OCI-LY7 (cell line): ENCODE results near the gene OR2V2. TPM values are rescaled to one million over a fixed set of nuclear protein-coding genes. Genes with fewer than 3 reads are reported as not detected.

Experiments used
- BruUV-seq: library from RNA; stranded (reverse); fragments of 400-500 nt; replicated peaks from 2 replicates; lab custom pipeline; 2021; lab: Mats Ljungman, UMichigan
- CTCF ChIA-PET: fragments of 300-600 bp; sonication (Branson Sonifier 250); formaldehyde crosslinking; loops from one replicate; lab custom pipeline; 2022; ENCODE audit warnings: antibody characterized with exemption; ENCODE audit not compliant: unreplicated experiment; lab: Charles Lee
- POLR2A ChIA-PET: fragments of 300-600 bp; sonication (Branson Sonifier 250); formaldehyde crosslinking; loops from one replicate; lab custom pipeline; 2022; ENCODE audit warnings: antibody characterized with exemption; lab: Charles Lee
- DNase-seq: peaks from one replicate; pipeline ENCODE4 v3.0.0-alpha.2; 2015; ENCODE audit warnings: low spot score
- H2AFZ ChIP-seq: fragments of 200-600 bp; sonication (generic), shearing (Covaris generic); 2 replicates; pipeline ENCODE4 v1.6.1; 2014; ENCODE audit warnings: mild to moderate bottlenecking, antibody characterized with exemption, low read length, moderate library complexity
- H3K27ac ChIP-seq: fragments of 200-600 bp; sonication (generic); 2 replicates; pipeline ENCODE4 v1.5.1; 2014; ENCODE audit warnings: mixed run types, low read depth, mild to moderate bottlenecking, moderate library complexity, low read length, inconsistent platforms; ENCODE audit not compliant: poor library complexity, severe bottlenecking
- H3K36me3 ChIP-seq: fragments of 200-600 bp; sonication (generic); 2 replicates; pipeline ENCODE4 v1.6.1; 2014; ENCODE audit warnings: mild to moderate bottlenecking, antibody characterized with exemption, low read length, moderate library complexity, mixed read lengths; ENCODE audit not compliant: insufficient read depth
- H3K4me1 ChIP-seq: fragments of 200-600 bp; sonication (generic); 2 replicates; pipeline ENCODE4 v1.5.1; 2014; ENCODE audit warnings: mild to moderate bottlenecking, low read length; ENCODE audit not compliant: insufficient read depth, poor library complexity, severe bottlenecking
- H3K4me2 ChIP-seq: fragments of 200-600 bp; sonication (generic); 2 replicates; pipeline ENCODE4 v1.6.1; 2014; ENCODE audit warnings: mild to moderate bottlenecking, low read length
- H3K4me3 ChIP-seq: fragments of 200-600 bp; sonication (generic); 2 replicates; pipeline ENCODE4 v1.5.1; 2014; ENCODE audit warnings: mild to moderate bottlenecking, low read depth, low read length; ENCODE audit not compliant: poor library complexity, severe bottlenecking
- H3K79me2 ChIP-seq: fragments of 200-600 bp; sonication (generic); 2 replicates; pipeline ENCODE4 v1.6.1; 2016; ENCODE audit warnings: low read depth, mild to moderate bottlenecking, low read length, moderate library complexity, mixed read lengths; ENCODE audit not compliant: insufficient read depth
- H3K9me2 ChIP-seq: fragments of 200-600 bp; sonication (generic); 2 replicates; pipeline ENCODE4 v1.6.1; 2016; ENCODE audit warnings: mild to moderate bottlenecking, low read length, mixed read lengths; ENCODE audit not compliant: insufficient read depth
- H3K9me3 ChIP-seq: fragments of 200-600 bp; sonication (generic); 2 replicates; pipeline ENCODE4 v1.6.1; 2014; ENCODE audit warnings: mild to moderate bottlenecking, mixed run types, low read length, mixed read lengths
- H4K20me1 ChIP-seq: fragments of 200-600 bp; sonication (generic); 2 replicates; pipeline ENCODE4 v1.6.1; 2014; ENCODE audit warnings: mild to moderate bottlenecking, antibody characterized with exemption, low read length, moderate library complexity, mixed read lengths; ENCODE audit not compliant: insufficient read depth
- CTCF ChIP-seq: fragments of 200-600 bp; sonication (generic); conservative IDR thresholded peaks from 2 replicates; pipeline ENCODE4 v1.5.1; 2014; ENCODE audit warnings: mild to moderate bottlenecking, antibody characterized with exemption, low read length, moderate library complexity, mixed read lengths
- EZH2phosphoT487 ChIP-seq: fragments of 200-600 bp; sonication (generic); IDR thresholded peaks from 2 replicates; pipeline ENCODE4 v1.6.1; 2018; ENCODE audit warnings: low read depth, borderline replicate concordance, mild to moderate bottlenecking, mixed run types, antibody characterized with exemption, low read length, moderate library complexity, mixed read lengths
- intact Hi-C: fragments of 100-400 bp; cut with micrococcal nuclease; formaldehyde crosslinking; loops from one replicate; pipeline ENCODE4 v1.10.0; 2022; ENCODE audit not compliant: unreplicated experiment
- total RNA-seq, 2 experiments: library from RNA; depleted of rRNA in 1 of 2; stranded (reverse); fragments of >200 nt in 1 of 2; shearing (Covaris generic) in 1 of 2; gene quantifications; 2 replicates each; pipeline ENCODE4 v1.2.3, GENCODE V29; 2014 to 2022

Gene OR2V2
- total RNA-seq, 2 experiments from 2014 or later = 0.06 TPM; not detected in 1

- peak overlapping the region; percentile 83 for H2AFZ ChIP-seq
- peaks cover 68% of the 10 kb centered on the region for H3K4me1 ChIP-seq
- DNase-seq = peak; percentile 61
- H3K36me3 ChIP-seq = no peaks in the 10 kb centered on the region
- peak overlapping the region; percentile 43 for H3K4me3 ChIP-seq
- TF ChIP-seq EZH2phosphoT487 = no peak
- TF ChIP-seq CTCF = peak; percentile 28; the same call in 1 of the 2 replicates
- H3K27ac ChIP-seq = peak overlapping the region; percentile 45
- H3K79me2 ChIP-seq = no peaks in the 10 kb centered on the region
- no TSS peak for BruUV-seq
- no peaks in the 10 kb centered on the region for H3K9me3 ChIP-seq
- intact Hi-C loops = no loop called here
- ChIA-PET POLR2A (interaction anchor here (0.6 to 1.9 kb wide), 6 partner anchors 9 to 301 kb away, joined by 3 to 11 read pairs (median 4); no protein-coding TSS in a partner anchor), CTCF (interaction anchor here (1.1 kb wide), 1 partner anchor 26 kb away, joined by 3 read pairs; no protein-coding TSS in a partner anchor)
- H3K4me2 ChIP-seq = peak overlapping the region; percentile 59
- no peaks in the 10 kb centered on the region for H3K9me2 ChIP-seq
- H4K20me1 ChIP-seq = no peaks in the 10 kb centered on the region
These were observed 16.2 kb downstream of the OR2V2 start for GRCh38 chr5:181163487-181164075.

- DNase-seq = no peak
- TF ChIP-seq CTCF (no peak), EZH2phosphoT487 (no peak)
- intact Hi-C loops = no loop called here
- peak overlapping the region; percentile 59 for H3K4me2 ChIP-seq
- POLR2A ChIA-PET = interaction anchor here (0.6 to 1.9 kb wide), 4 partner anchors 8 to 301 kb away, joined by 3 to 11 read pairs (median 4); no protein-coding TSS in a partner anchor
- no TSS peak for BruUV-seq
- H3K36me3 ChIP-seq = no peaks in the 10 kb centered on the region
- peaks cover 75% of the 10 kb centered on the region for H3K4me1 ChIP-seq
- CTCF ChIA-PET = interaction anchor here (1.1 kb wide), 1 partner anchor 26 kb away, joined by 3 read pairs; no protein-coding TSS in a partner anchor
- H3K79me2 ChIP-seq = no peaks in the 10 kb centered on the region
- peak overlapping the region; percentile 83; the same call in 1 of the 2 replicates for H2AFZ ChIP-seq
- H3K9me2 ChIP-seq = no peaks in the 10 kb centered on the region
- H4K20me1 ChIP-seq = no peaks in the 10 kb centered on the region
- H3K27ac ChIP-seq = peak overlapping the region; percentile 45
- H3K4me3 ChIP-seq = peak overlapping the region; percentile 43
- no peaks in the 10 kb centered on the region for H3K9me3 ChIP-seq
These were observed 16.9 kb downstream of the OR2V2 start for GRCh38 chr5:181164076-181164952.
